ENCODE measurements around the gene ADGRL3.

The ADGRL3 gene

GRCh38 chr4:61675464-61675863, 475.3 kb downstream of the ADGRL3 start:
- Histone ChIP-seq H3K27me3 (ENCODE audit: control insufficient read depth in 1 of 2, insufficient read depth in 2 of 2, low read length in 2 of 2) (no peaks in the 10 kb centered on the region), H3K27ac (ENCODE audit: low read depth, low read length) (no peak overlapping the region), H3K9ac (ENCODE audit: low read depth in 1 of 2, low read length in 2 of 2) (no peak overlapping the region)

GRCh38 chr4:61678297-61678696, 478.2 kb downstream of the ADGRL3 start:
- no peaks in the 10 kb centered on the region for H3K27me3 ChIP-seq (ENCODE audit: control insufficient read depth in 1 of 2, insufficient read depth in 2 of 2, low read length in 2 of 2)
- H3K9me3 ChIP-seq (ENCODE audit: control insufficient read depth in 1 of 2, low read length in 2 of 2): no peaks in the 10 kb centered on the region
- H3K27ac ChIP-seq (ENCODE audit: low read depth, low read length): no peak overlapping the region
- no peaks in the 10 kb centered on the region for H3K36me3 ChIP-seq (ENCODE audit: control insufficient read depth in 1 of 2, insufficient read depth in 2 of 2, low read length in 2 of 2)
- no peak overlapping the region for H3K9ac ChIP-seq (ENCODE audit: low read depth in 1 of 2, low read length in 2 of 2)
- H3K4me1 ChIP-seq (ENCODE audit: control insufficient read depth in 1 of 2, insufficient read depth in 2 of 2, low read length in 2 of 2): no peaks in the 10 kb centered on the region
- H3K4me3 ChIP-seq (ENCODE audit: low read depth in 1 of 2, low read length in 2 of 2): no peak overlapping the region

More at GRCh38 chr4:61675464-61675863, 475.3 kb downstream of the ADGRL3 start:
- Histone ChIP-seq H3K9me3 (ENCODE audit: control insufficient read depth in 1 of 2, low read length in 2 of 2) (peaks cover 0 to 3% of the 10 kb centered on the region in 2 donors), H3K36me3 (ENCODE audit: control insufficient read depth in 1 of 2, insufficient read depth in 2 of 2, low read length in 2 of 2) (no peaks in the 10 kb centered on the region), H3K4me1 (ENCODE audit: control insufficient read depth in 1 of 2, insufficient read depth in 2 of 2, low read length in 2 of 2) (no peaks in the 10 kb centered on the region), H3K4me3 (ENCODE audit: low read depth in 1 of 2, low read length in 2 of 2) (no peak overlapping the region)

GRCh38 chr4:61693520-61693919, 493.4 kb downstream of the ADGRL3 start:
- H3K36me3 ChIP-seq (ENCODE audit: control insufficient read depth in 1 of 2, insufficient read depth in 2 of 2, low read length in 2 of 2): no peaks in the 10 kb centered on the region
- no peak overlapping the region for H3K4me3 ChIP-seq (ENCODE audit: low read depth in 1 of 2, low read length in 2 of 2)
- H3K27ac ChIP-seq (ENCODE audit: low read depth, low read length): no peak overlapping the region
- no peak overlapping the region for H3K9ac ChIP-seq (ENCODE audit: low read depth in 1 of 2, low read length in 2 of 2)
- no peaks in the 10 kb centered on the region for H3K9me3 ChIP-seq (ENCODE audit: control insufficient read depth in 1 of 2, low read length in 2 of 2)
- H3K4me1 ChIP-seq (ENCODE audit: control insufficient read depth in 1 of 2, insufficient read depth in 2 of 2, low read length in 2 of 2): no peaks in the 10 kb centered on the region
- no peaks in the 10 kb centered on the region for H3K27me3 ChIP-seq (ENCODE audit: control insufficient read depth in 1 of 2, insufficient read depth in 2 of 2, low read length in 2 of 2)

- Histone ChIP-seq H3K9me3 (ENCODE audit: control insufficient read depth in 1 of 2, low read length in 2 of 2) (no peaks in the 10 kb centered on the region), H3K4me1 (ENCODE audit: control insufficient read depth in 1 of 2, insufficient read depth in 2 of 2, low read length in 2 of 2) (no peaks in the 10 kb centered on the region), H3K27ac (ENCODE audit: low read depth, low read length) (no peak overlapping the region)
Observed at GRCh38 chr4:61714387-61714911, 514.3 kb downstream of the ADGRL3 start.

GRCh38 chr4:61716426-61716825, 516.3 kb downstream of the ADGRL3 start:
- no peak overlapping the region for H3K4me3 ChIP-seq (ENCODE audit: low read depth in 1 of 2, low read length in 2 of 2)
- H3K27me3 ChIP-seq (ENCODE audit: control insufficient read depth in 1 of 2, insufficient read depth in 2 of 2, low read length in 2 of 2): no peaks in the 10 kb centered on the region
- H3K36me3 ChIP-seq (ENCODE audit: control insufficient read depth in 1 of 2, insufficient read depth in 2 of 2, low read length in 2 of 2): no peaks in the 10 kb centered on the region
- H3K9ac ChIP-seq (ENCODE audit: low read depth in 1 of 2, low read length in 2 of 2): no peak overlapping the region
- H3K4me1 ChIP-seq (ENCODE audit: control insufficient read depth in 1 of 2, insufficient read depth in 2 of 2, low read length in 2 of 2): no peaks in the 10 kb centered on the region
- no peak overlapping the region for H3K27ac ChIP-seq (ENCODE audit: low read depth, low read length)
- no peaks in the 10 kb centered on the region for H3K9me3 ChIP-seq (ENCODE audit: control insufficient read depth in 1 of 2, low read length in 2 of 2)

More at GRCh38 chr4:61714387-61714911, 514.3 kb downstream of the ADGRL3 start:
- H3K9ac ChIP-seq (ENCODE audit: low read depth in 1 of 2, low read length in 2 of 2): no peak overlapping the region
- H3K4me3 ChIP-seq (ENCODE audit: low read depth in 1 of 2, low read length in 2 of 2): no peak overlapping the region
- no peaks in the 10 kb centered on the region for H3K27me3 ChIP-seq (ENCODE audit: control insufficient read depth in 1 of 2, insufficient read depth in 2 of 2, low read length in 2 of 2)
- H3K36me3 ChIP-seq (ENCODE audit: control insufficient read depth in 1 of 2, insufficient read depth in 2 of 2, low read length in 2 of 2): no peaks in the 10 kb centered on the region

- no peaks in the 10 kb centered on the region for H3K9me3 ChIP-seq (ENCODE audit: control insufficient read depth in 1 of 2, low read length in 2 of 2)
- no peaks in the 10 kb centered on the region for H3K4me1 ChIP-seq (ENCODE audit: control insufficient read depth in 1 of 2, insufficient read depth in 2 of 2, low read length in 2 of 2)
- no peak overlapping the region for H3K4me3 ChIP-seq (ENCODE audit: low read depth in 1 of 2, low read length in 2 of 2)
- H3K36me3 ChIP-seq (ENCODE audit: control insufficient read depth in 1 of 2, insufficient read depth in 2 of 2, low read length in 2 of 2): no peaks in the 10 kb centered on the region
- no peak overlapping the region for H3K9ac ChIP-seq (ENCODE audit: low read depth in 1 of 2, low read length in 2 of 2)
- H3K27me3 ChIP-seq (ENCODE audit: control insufficient read depth in 1 of 2, insufficient read depth in 2 of 2, low read length in 2 of 2): no peaks in the 10 kb centered on the region
- H3K27ac ChIP-seq (ENCODE audit: low read depth, low read length): no peak overlapping the region
Observed at GRCh38 chr4:61723492-61723891, 523.4 kb downstream of the ADGRL3 start.

- Histone ChIP-seq H3K36me3 (ENCODE audit: control insufficient read depth in 1 of 2, insufficient read depth in 2 of 2, low read length in 2 of 2) (no peaks in the 10 kb centered on the region), H3K4me1 (ENCODE audit: control insufficient read depth in 1 of 2, insufficient read depth in 2 of 2, low read length in 2 of 2) (no peaks in the 10 kb centered on the region), H3K9me3 (ENCODE audit: control insufficient read depth in 1 of 2, low read length in 2 of 2) (no peaks in the 10 kb centered on the region), H3K4me3 (ENCODE audit: low read depth in 1 of 2, low read length in 2 of 2) (no peak overlapping the region), H3K9ac (ENCODE audit: low read depth in 1 of 2, low read length in 2 of 2) (no peak overlapping the region), H3K27ac (ENCODE audit: low read depth, low read length) (no peak overlapping the region), H3K27me3 (ENCODE audit: control insufficient read depth in 1 of 2, insufficient read depth in 2 of 2, low read length in 2 of 2) (no peaks in the 10 kb centered on the region)
Observed at GRCh38 chr4:61727286-61727685, 527.2 kb downstream of the ADGRL3 start.

GRCh38 chr4:61734409-61734808, 534.3 kb downstream of the ADGRL3 start:
- H3K4me3 ChIP-seq (ENCODE audit: low read depth in 1 of 2, low read length in 2 of 2): no peak overlapping the region
- no peaks in the 10 kb centered on the region for H3K9me3 ChIP-seq (ENCODE audit: control insufficient read depth in 1 of 2, low read length in 2 of 2)

GRCh38 chr4:61739887-61740286, 539.8 kb downstream of the ADGRL3 start:
- H3K4me1 ChIP-seq (ENCODE audit: control insufficient read depth in 1 of 2, insufficient read depth in 2 of 2, low read length in 2 of 2): no peaks in the 10 kb centered on the region
- H3K27me3 ChIP-seq (ENCODE audit: control insufficient read depth in 1 of 2, insufficient read depth in 2 of 2, low read length in 2 of 2): no peaks in the 10 kb centered on the region
- no peaks in the 10 kb centered on the region for H3K36me3 ChIP-seq (ENCODE audit: control insufficient read depth in 1 of 2, insufficient read depth in 2 of 2, low read length in 2 of 2)
- no peak overlapping the region for H3K27ac ChIP-seq (ENCODE audit: low read depth, low read length)
- no peaks in the 10 kb centered on the region for H3K9me3 ChIP-seq (ENCODE audit: control insufficient read depth in 1 of 2, low read length in 2 of 2)
- H3K4me3 ChIP-seq (ENCODE audit: low read depth in 1 of 2, low read length in 2 of 2): no peak overlapping the region
- H3K9ac ChIP-seq (ENCODE audit: low read depth in 1 of 2, low read length in 2 of 2): no peak overlapping the region

More at GRCh38 chr4:61734409-61734808, 534.3 kb downstream of the ADGRL3 start:
- no peak overlapping the region for H3K27ac ChIP-seq (ENCODE audit: low read depth, low read length)
- no peaks in the 10 kb centered on the region for H3K27me3 ChIP-seq (ENCODE audit: control insufficient read depth in 1 of 2, insufficient read depth in 2 of 2, low read length in 2 of 2)
- H3K36me3 ChIP-seq (ENCODE audit: control insufficient read depth in 1 of 2, insufficient read depth in 2 of 2, low read length in 2 of 2): no peaks in the 10 kb centered on the region
- H3K9ac ChIP-seq (ENCODE audit: low read depth in 1 of 2, low read length in 2 of 2): no peak overlapping the region
- H3K4me1 ChIP-seq (ENCODE audit: control insufficient read depth in 1 of 2, insufficient read depth in 2 of 2, low read length in 2 of 2): no peaks in the 10 kb centered on the region

GRCh38 chr4:61740886-61741285, 540.8 kb downstream of the ADGRL3 start:
- H3K27me3 ChIP-seq (ENCODE audit: control insufficient read depth in 1 of 2, insufficient read depth in 2 of 2, low read length in 2 of 2): no peaks in the 10 kb centered on the region
- H3K9me3 ChIP-seq (ENCODE audit: control insufficient read depth in 1 of 2, low read length in 2 of 2): no peaks in the 10 kb centered on the region
- H3K4me1 ChIP-seq (ENCODE audit: control insufficient read depth in 1 of 2, insufficient read depth in 2 of 2, low read length in 2 of 2): no peaks in the 10 kb centered on the region
- no peak overlapping the region for H3K4me3 ChIP-seq (ENCODE audit: low read depth in 1 of 2, low read length in 2 of 2)
- no peaks in the 10 kb centered on the region for H3K36me3 ChIP-seq (ENCODE audit: control insufficient read depth in 1 of 2, insufficient read depth in 2 of 2, low read length in 2 of 2)
- H3K9ac ChIP-seq (ENCODE audit: low read depth in 1 of 2, low read length in 2 of 2): no peak overlapping the region
- H3K27ac ChIP-seq (ENCODE audit: low read depth, low read length): no peak overlapping the region
